HL-60 (cell line): ENCODE data around the gene KCNJ16.

Experiments
- TF ChIP-seq, protein P1 (sequence below): IDR thresholded peaks from one replicate; pipeline ENCODE4 v1.5.1; 2011; ENCODE audit warnings: low read length, control low read depth, inconsistent platforms; ENCODE audit not compliant: insufficient read depth
- TF ChIP-seq, protein P2 (sequence below): IDR thresholded peaks from 2 replicates; pipeline ENCODE4 v1.6.1; 2012; ENCODE audit warnings: low read depth; ENCODE audit not compliant: insufficient replicate concordance

- TF ChIP-seq, protein P1, sequence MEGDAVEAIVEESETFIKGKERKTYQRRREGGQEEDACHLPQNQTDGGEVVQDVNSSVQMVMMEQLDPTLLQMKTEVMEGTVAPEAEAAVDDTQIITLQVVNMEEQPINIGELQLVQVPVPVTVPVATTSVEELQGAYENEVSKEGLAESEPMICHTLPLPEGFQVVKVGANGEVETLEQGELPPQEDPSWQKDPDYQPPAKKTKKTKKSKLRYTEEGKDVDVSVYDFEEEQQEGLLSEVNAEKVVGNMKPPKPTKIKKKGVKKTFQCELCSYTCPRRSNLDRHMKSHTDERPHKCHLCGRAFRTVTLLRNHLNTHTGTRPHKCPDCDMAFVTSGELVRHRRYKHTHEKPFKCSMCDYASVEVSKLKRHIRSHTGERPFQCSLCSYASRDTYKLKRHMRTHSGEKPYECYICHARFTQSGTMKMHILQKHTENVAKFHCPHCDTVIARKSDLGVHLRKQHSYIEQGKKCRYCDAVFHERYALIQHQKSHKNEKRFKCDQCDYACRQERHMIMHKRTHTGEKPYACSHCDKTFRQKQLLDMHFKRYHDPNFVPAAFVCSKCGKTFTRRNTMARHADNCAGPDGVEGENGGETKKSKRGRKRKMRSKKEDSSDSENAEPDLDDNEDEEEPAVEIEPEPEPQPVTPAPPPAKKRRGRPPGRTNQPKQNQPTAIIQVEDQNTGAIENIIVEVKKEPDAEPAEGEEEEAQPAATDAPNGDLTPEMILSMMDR, result no peak
- TF ChIP-seq, protein P2, sequence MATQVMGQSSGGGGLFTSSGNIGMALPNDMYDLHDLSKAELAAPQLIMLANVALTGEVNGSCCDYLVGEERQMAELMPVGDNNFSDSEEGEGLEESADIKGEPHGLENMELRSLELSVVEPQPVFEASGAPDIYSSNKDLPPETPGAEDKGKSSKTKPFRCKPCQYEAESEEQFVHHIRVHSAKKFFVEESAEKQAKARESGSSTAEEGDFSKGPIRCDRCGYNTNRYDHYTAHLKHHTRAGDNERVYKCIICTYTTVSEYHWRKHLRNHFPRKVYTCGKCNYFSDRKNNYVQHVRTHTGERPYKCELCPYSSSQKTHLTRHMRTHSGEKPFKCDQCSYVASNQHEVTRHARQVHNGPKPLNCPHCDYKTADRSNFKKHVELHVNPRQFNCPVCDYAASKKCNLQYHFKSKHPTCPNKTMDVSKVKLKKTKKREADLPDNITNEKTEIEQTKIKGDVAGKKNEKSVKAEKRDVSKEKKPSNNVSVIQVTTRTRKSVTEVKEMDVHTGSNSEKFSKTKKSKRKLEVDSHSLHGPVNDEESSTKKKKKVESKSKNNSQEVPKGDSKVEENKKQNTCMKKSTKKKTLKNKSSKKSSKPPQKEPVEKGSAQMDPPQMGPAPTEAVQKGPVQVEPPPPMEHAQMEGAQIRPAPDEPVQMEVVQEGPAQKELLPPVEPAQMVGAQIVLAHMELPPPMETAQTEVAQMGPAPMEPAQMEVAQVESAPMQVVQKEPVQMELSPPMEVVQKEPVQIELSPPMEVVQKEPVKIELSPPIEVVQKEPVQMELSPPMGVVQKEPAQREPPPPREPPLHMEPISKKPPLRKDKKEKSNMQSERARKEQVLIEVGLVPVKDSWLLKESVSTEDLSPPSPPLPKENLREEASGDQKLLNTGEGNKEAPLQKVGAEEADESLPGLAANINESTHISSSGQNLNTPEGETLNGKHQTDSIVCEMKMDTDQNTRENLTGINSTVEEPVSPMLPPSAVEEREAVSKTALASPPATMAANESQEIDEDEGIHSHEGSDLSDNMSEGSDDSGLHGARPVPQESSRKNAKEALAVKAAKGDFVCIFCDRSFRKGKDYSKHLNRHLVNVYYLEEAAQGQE, result no peak
Observed at GRCh38 chr17:70134777-70135176, 59.8 kb downstream of the KCNJ16 start.
